D721Med (cell line): Measurements from ENCODE around the gene GGNBP2.

Experiments
- DNase-seq: peaks from one replicate; pipeline ENCODE4 v3.0.0; 2011; ENCODE audit warnings: low spot score; ENCODE audit not compliant: insufficient read length
- FAIRE-seq: peaks from 2 replicates; lab custom pipeline; 2011; peaks lifted over from hg19 to GRCh38; lab: Jason Lieb, UNC
- CTCF ChIP-seq: IDR thresholded peaks from 2 replicates; pipeline ENCODE4 v1.5.1; 2012; ENCODE audit warnings: mild to moderate bottlenecking, control low read depth; ENCODE audit not compliant: insufficient read depth; ENCODE audit errors: missing control alignments

GGNBP2 gene

GRCh38 chr17:36501351-36501750 lies 43.4 kb upstream of the GGNBP2 start:
- FAIRE-seq = no peak
- no peak for DNase-seq
- TF ChIP-seq CTCF = no peak

GRCh38 chr17:36501963-36502362 lies 42.8 kb upstream of the GGNBP2 start:
- FAIRE-seq = no peak
- TF ChIP-seq CTCF = no peak

GRCh38 chr17:36503456-36504155 lies 41.1 kb upstream of the GGNBP2 start:
- FAIRE-seq (no peak), DNase-seq (no peak)
- no peak for TF ChIP-seq CTCF

More at GRCh38 chr17:36501963-36502362, 42.8 kb upstream of the GGNBP2 start:
- DNase-seq = no peak

- DNase-seq (no peak), FAIRE-seq (no peak)
- TF ChIP-seq CTCF = no peak
Measured at GRCh38 chr17:36504156-36504545, 40.6 kb upstream of the GGNBP2 start.

GRCh38 chr17:36505171-36505570 lies 39.5 kb upstream of the GGNBP2 start:
- no peak for FAIRE-seq
- TF ChIP-seq CTCF = no peak

GRCh38 chr17:36506249-36506826 lies 38.4 kb upstream of the GGNBP2 start:
- no peak for TF ChIP-seq CTCF
- DNase-seq = no peak

More at GRCh38 chr17:36505171-36505570, 39.5 kb upstream of the GGNBP2 start:
- no peak for DNase-seq

GRCh38 chr17:36506831-36507230 lies 37.9 kb upstream of the GGNBP2 start:
- FAIRE-seq (no peak), DNase-seq (no peak)
- TF ChIP-seq CTCF = no peak

More at GRCh38 chr17:36506249-36506826, 38.4 kb upstream of the GGNBP2 start:
- FAIRE-seq = no peak
